GM12878 (cell line): ENCODE data around the gene SBK2. TPM values are rescaled to one million over a fixed set of nuclear protein-coding genes. Genes with fewer than 3 reads are reported as not detected.
"Not testable (repeated sequence)": the region's sequence is repeated elsewhere in the genome, so short reads cannot be mapped to it uniquely, and the experiment has no call there.

Source experiments
- ATAC-seq: fragments of 200-7000 bp; cut with Tn5 transposase; 3 replicates; pipeline ENCODE4 v1.9.1; 2020; ENCODE audit warnings: mild to moderate bottlenecking, moderate library complexity
- BruUV-seq: library from RNA; stranded (reverse); fragments of 400-500 nt; replicated peaks from 2 replicates; lab custom pipeline; 2021; lab: Mats Ljungman, UMichigan
- CTCF ChIA-PET: fragments of 300-600 bp; sonication (Branson Sonifier 250); formaldehyde crosslinking; extraction: SDS; loops from one replicate; lab custom pipeline; 2021; ENCODE audit warnings: inconsistent platforms; lab: Yijun Ruan, JAX
- POLR2A ChIA-PET: fragments of 350-600 bp; formaldehyde crosslinking; extraction: SDS; loops from one replicate; lab custom pipeline; 2021; ENCODE audit warnings: inconsistent platforms; lab: Charles Lee
- RAD21 ChIA-PET: fragments of 300-600 bp; sonication (Branson Sonifier 250); formaldehyde crosslinking; loops from one replicate; lab custom pipeline; 2023; ENCODE audit warnings: antibody characterized with exemption; ENCODE audit not compliant: unreplicated experiment; lab: Charles Lee
- SMC1A ChIA-PET: fragments of 300-600 bp; sonication (Branson Sonifier 250); formaldehyde crosslinking; loops from one replicate; lab custom pipeline; 2023; ENCODE audit not compliant: unreplicated experiment, uncharacterized antibody; lab: Charles Lee
- DNase-seq: peaks from one replicate; pipeline ENCODE4 v3.0.0-alpha.2; 2011; ENCODE audit warnings: low read depth, low spot score
- FAIRE-seq: peaks from 3 replicates; lab custom pipeline; 2011; peaks lifted over from hg19 to GRCh38; lab: Jason Lieb, UNC
- H2AFZ ChIP-seq: 2 replicates; pipeline ENCODE4 v1.6.0; 2011; ENCODE audit warnings: low read depth, low read length, control low read depth; ENCODE audit not compliant: control insufficient read depth
- H3K27ac ChIP-seq: 2 replicates; pipeline ENCODE4 v1.5.1; 2011; ENCODE audit warnings: control low read depth; ENCODE audit not compliant: control insufficient read depth, insufficient read depth
- H3K27me3 ChIP-seq, 2 experiments: replicated peaks in 1 of 2; 2 replicates each; pipeline versions ENCODE4 v1.6.0 to v1.6.1; 2011; ENCODE audit warnings: low read length in 1 of 2; ENCODE audit not compliant: control insufficient read depth in 2 of 2, insufficient read depth in 2 of 2
- H3K36me3 ChIP-seq, 2 experiments: 2 replicates each; pipeline ENCODE4 v1.5.1; 2011; ENCODE audit warnings: low read length in 1 of 2; ENCODE audit not compliant: control insufficient read depth in 2 of 2, insufficient read depth in 2 of 2
- H3K4me1 ChIP-seq: 2 replicates; pipeline ENCODE4 v1.6.1; 2011; ENCODE audit warnings: mild to moderate bottlenecking, low read length, moderate library complexity, mixed read lengths; ENCODE audit not compliant: control insufficient read depth, insufficient read depth
- H3K4me2 ChIP-seq: 2 replicates; pipeline ENCODE4 v1.6.0; 2011; ENCODE audit warnings: control low read depth; ENCODE audit not compliant: control insufficient read depth, insufficient read depth
- H3K4me3 ChIP-seq: fragments of 200-600 bp; sonication (generic); 2 replicates; pipeline ENCODE4 v1.5.1; 2016
- H3K79me2 ChIP-seq: 2 replicates; pipeline ENCODE4 v1.6.0; 2011; ENCODE audit warnings: low read length; ENCODE audit not compliant: control insufficient read depth, insufficient read depth
- H3K9ac ChIP-seq: 2 replicates; pipeline ENCODE4 v1.8.0; 2011; ENCODE audit warnings: low read length, control low read depth, mixed read lengths; ENCODE audit not compliant: control insufficient read depth, insufficient read depth
- H3K9me3 ChIP-seq: replicated peaks from 3 replicates; pipeline ENCODE4 v1.5.1; 2011; ENCODE audit warnings: mild to moderate bottlenecking, low read length; ENCODE audit not compliant: control insufficient read depth, insufficient read depth
- H4K20me1 ChIP-seq: 2 replicates; pipeline ENCODE4 v1.6.0; 2011; ENCODE audit not compliant: control insufficient read depth, insufficient read depth
- WGBS: methylation state at CpG from one replicate; pipeline ENCODE4 v1.1.6; 2016; ENCODE audit warnings: low lambda C conversion rate; ENCODE audit not compliant: insufficient replicate concordance, insufficient coverage; ENCODE audit errors: missing lambda C conversion rate; 5-methylcytosine and 5-hydroxymethylcytosine counted together
- in situ Hi-C: fragments of 300-500 bp; cut with MboI; formaldehyde crosslinking; loops from 9 replicates; pipeline ENCODE4 v1.14.3; 2018; ENCODE audit warnings: mixed read lengths
- intact Hi-C: fragments of 100-400 bp; cut with micrococcal nuclease; formaldehyde crosslinking; loops from one replicate; pipeline ENCODE4 v1.14.2; 2022; ENCODE audit not compliant: unreplicated experiment
- polyA plus RNA-seq, 11 experiments: library from polyadenylated mRNA; depleted of rRNA in 4 of 11; unstranded in 6 of 11; stranded (reverse) in 5 of 11; fragments of >200 nt; fragmentation: Nextera tagmentation in 4 of 11; fragmentation: Illumina TruSeq in 1 of 11; extraction: Ambion mirVana in 4 of 11; extraction: Trizol in 1 of 11; gene quantifications; 1 replicate in 1 of 11; 2 replicates in 10 of 11; pipeline versions ENCODE4 v1.2.1 to v1.2.3, GENCODE V29; 2011 to 2016; ENCODE audit warnings: inconsistent platforms in 2 of 11, missing spikeins in 2 of 11, low read depth in 1 of 11
- total RNA-seq, 4 experiments: library from RNA; depleted of rRNA in 3 of 4; stranded (reverse); fragments of >200 nt in 3 of 4; fragmentation: Illumina TruSeq in 1 of 4; extraction: Trizol in 1 of 4; gene quantifications; 2 replicates each; pipeline versions ENCODE4 v1.2.1 to v1.2.3, GENCODE V29; 2013 to 2021
- TF ChIP-seq, protein P1 (sequence below): IDR thresholded peaks from 2 replicates; pipeline ENCODE4 v1.6.1; 2011; ENCODE audit warnings: borderline replicate concordance, low read depth, mild to moderate bottlenecking, moderate library complexity, low read length; ENCODE audit not compliant: insufficient read depth, poor library complexity, severe bottlenecking

Gene SBK2
- total and polyA plus RNA-seq, 10 of the 15 experiments (the other 5 are each of a cell fraction or from before 2014, with no cell fraction given), result not detected

- no peaks in the 10 kb centered on the region for H3K9me3 ChIP-seq
- H3K36me3 ChIP-seq, result no peaks in the 10 kb centered on the region
- H3K27ac ChIP-seq, result no peak overlapping the region
- H3K4me3 ChIP-seq, result no peak overlapping the region
- H3K79me2 ChIP-seq, result no peaks in the 10 kb centered on the region
- FAIRE-seq, result no peak
- TF ChIP-seq, protein P1, sequence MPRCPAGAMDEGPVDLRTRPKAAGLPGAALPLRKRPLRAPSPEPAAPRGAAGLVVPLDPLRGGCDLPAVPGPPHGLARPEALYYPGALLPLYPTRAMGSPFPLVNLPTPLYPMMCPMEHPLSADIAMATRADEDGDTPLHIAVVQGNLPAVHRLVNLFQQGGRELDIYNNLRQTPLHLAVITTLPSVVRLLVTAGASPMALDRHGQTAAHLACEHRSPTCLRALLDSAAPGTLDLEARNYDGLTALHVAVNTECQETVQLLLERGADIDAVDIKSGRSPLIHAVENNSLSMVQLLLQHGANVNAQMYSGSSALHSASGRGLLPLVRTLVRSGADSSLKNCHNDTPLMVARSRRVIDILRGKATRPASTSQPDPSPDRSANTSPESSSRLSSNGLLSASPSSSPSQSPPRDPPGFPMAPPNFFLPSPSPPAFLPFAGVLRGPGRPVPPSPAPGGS, result no peak
- TF ChIP-seq, all 136 proteins: peak for 0
- no TSS peak for BruUV-seq
- no peaks in the 10 kb centered on the region for H4K20me1 ChIP-seq
- H3K27me3 ChIP-seq, result no peaks in the 10 kb centered on the region
- no peak overlapping the region for H3K4me2 ChIP-seq
- ChIA-PET POLR2A (no interaction called here), SMC1A (interaction anchor here (1.0 kb wide), 1 partner anchor 21 kb away, joined by 4 read pairs; no protein-coding TSS in a partner anchor), RAD21 (interaction anchor here (0.6 kb wide), 1 partner anchor 403 kb away, joined by 3 read pairs; no protein-coding TSS in a partner anchor), CTCF (no interaction called here)
- ATAC-seq (no peak), DNase-seq (no peak)
- 39% methylated on average over 12 of the region's 12 CpGs for WGBS
- intact Hi-C loops (no loop called here), in situ Hi-C loops (no loop called here)
- H2AFZ ChIP-seq, result no peak overlapping the region
- H3K9ac ChIP-seq, result no peak overlapping the region
- no peaks in the 10 kb centered on the region for H3K4me1 ChIP-seq
These were observed 1.6 kb downstream of the SBK2 start for GRCh38 chr19:55535173-55535964.

DNA sequence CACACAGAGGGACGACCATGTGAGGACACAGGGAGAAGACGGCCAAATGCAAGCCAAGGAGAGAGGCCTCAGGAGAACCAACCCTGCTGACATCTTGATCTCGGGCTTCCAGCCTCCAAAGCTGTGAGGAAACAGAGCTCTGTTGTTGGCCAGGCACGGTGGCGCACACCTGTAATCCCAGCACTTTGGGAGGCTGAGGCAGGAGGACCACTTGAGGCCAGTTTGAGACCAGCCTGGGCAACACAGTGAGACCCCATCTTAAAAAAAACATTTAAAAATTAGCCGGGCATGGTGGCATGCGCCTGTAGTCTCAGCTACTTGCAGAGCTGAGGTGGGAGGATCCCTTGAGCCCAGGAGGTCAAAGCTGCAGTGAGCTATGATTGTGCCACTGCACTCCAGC, 2.7 kb downstream of the SBK2 start:
- RAD21 ChIA-PET, result not testable (repeated sequence)
- WGBS, result 39% methylated on average over 7 of the region's 7 CpGs

More for the DNA sequence above, 2.7 kb downstream of the SBK2 start:
- in situ Hi-C loops, H3K4me1 ChIP-seq, SMC1A ChIA-PET, H3K27ac ChIP-seq, intact Hi-C loops, ATAC-seq, BruUV-seq, H3K79me2 ChIP-seq, DNase-seq, H3K9me3 ChIP-seq, H3K27me3 ChIP-seq, H2AFZ ChIP-seq, H3K9ac ChIP-seq, POLR2A ChIA-PET, H3K4me2 ChIP-seq, H3K36me3 ChIP-seq, FAIRE-seq, H3K4me3 ChIP-seq, H4K20me1 ChIP-seq: not testable (repeated sequence)
- CTCF ChIA-PET, result interaction anchor here (0.6 kb wide), 1 partner anchor 97 kb away, joined by 3 read pairs; no protein-coding TSS in a partner anchor
